ENCODE data around the gene P3R3URF. TPM values are rescaled to one million over a fixed set of nuclear protein-coding genes. Genes with fewer than 3 reads are reported as not detected.

P3R3URF gene
- total RNA-seq, 1 donor from 2014 or later: not detected

DNA sequence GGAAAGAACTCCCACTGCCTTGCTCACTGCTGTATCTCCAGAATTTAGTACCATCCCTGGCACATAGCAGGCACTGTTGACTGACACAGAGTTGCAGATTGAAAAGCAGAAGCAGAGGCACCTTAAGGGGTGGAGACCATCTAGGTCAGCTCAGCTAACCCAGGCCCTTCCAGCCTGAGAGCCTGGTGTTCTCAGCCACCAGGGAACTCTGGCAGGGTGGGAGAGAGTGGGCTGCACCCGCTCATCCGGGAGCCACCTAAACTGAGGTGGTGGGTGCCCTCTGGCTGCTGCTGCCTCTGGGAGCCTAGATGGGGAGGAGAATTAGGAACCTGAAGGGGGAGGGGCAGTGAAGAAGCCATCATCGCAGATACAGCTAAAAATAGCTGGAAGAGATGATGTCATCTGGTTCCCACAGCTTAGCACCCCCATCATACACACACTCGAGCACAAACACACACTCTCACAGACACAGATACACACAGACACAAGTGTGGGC lies 2.9 kb downstream of the P3R3URF start:
- no peak overlapping the region for H3K27ac ChIP-seq
- H3K36me3 Mint-ChIP-seq: no peaks in the 10 kb centered on the region
- no peaks in the 10 kb centered on the region for H3K27me3 ChIP-seq
- no peaks in the 10 kb centered on the region for H3K79me2 ChIP-seq (ENCODE audit: low read depth)
- DNase-seq (ENCODE audit: low spot score): no peak
- no peaks in the 10 kb centered on the region for H4K20me1 ChIP-seq (ENCODE audit: low read depth)
- no peaks in the 10 kb centered on the region for H3F3A ChIP-seq (ENCODE audit: low read depth)
- no peak overlapping the region for H3K27ac Mint-ChIP-seq
- no peak overlapping the region for H3K4me3 Mint-ChIP-seq
- peaks cover 6% of the 10 kb centered on the region for H3K27me3 Mint-ChIP-seq (ENCODE audit: insufficient read depth, low read depth)
- H3K36me3 ChIP-seq: no peaks in the 10 kb centered on the region
- H3K4me1 Mint-ChIP-seq: peaks cover 5% of the 10 kb centered on the region
- peaks cover 8% of the 10 kb centered on the region for H3K4me1 ChIP-seq
- TF ChIP-seq, protein P1, sequence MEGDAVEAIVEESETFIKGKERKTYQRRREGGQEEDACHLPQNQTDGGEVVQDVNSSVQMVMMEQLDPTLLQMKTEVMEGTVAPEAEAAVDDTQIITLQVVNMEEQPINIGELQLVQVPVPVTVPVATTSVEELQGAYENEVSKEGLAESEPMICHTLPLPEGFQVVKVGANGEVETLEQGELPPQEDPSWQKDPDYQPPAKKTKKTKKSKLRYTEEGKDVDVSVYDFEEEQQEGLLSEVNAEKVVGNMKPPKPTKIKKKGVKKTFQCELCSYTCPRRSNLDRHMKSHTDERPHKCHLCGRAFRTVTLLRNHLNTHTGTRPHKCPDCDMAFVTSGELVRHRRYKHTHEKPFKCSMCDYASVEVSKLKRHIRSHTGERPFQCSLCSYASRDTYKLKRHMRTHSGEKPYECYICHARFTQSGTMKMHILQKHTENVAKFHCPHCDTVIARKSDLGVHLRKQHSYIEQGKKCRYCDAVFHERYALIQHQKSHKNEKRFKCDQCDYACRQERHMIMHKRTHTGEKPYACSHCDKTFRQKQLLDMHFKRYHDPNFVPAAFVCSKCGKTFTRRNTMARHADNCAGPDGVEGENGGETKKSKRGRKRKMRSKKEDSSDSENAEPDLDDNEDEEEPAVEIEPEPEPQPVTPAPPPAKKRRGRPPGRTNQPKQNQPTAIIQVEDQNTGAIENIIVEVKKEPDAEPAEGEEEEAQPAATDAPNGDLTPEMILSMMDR (IDR thresholded peaks at IDR 0.05): no peak
- peak overlapping the region; percentile 50 for H2AFZ ChIP-seq (replicated peaks)
- H3K9me3 Mint-ChIP-seq: no peaks in the 10 kb centered on the region
- H3K9ac ChIP-seq: no peak overlapping the region
- no peak overlapping the region for H3K4me2 ChIP-seq
- H3K9me3 ChIP-seq (ENCODE audit: low read depth): no peaks in the 10 kb centered on the region
- no peak overlapping the region for H3K4me3 ChIP-seq

DNA sequence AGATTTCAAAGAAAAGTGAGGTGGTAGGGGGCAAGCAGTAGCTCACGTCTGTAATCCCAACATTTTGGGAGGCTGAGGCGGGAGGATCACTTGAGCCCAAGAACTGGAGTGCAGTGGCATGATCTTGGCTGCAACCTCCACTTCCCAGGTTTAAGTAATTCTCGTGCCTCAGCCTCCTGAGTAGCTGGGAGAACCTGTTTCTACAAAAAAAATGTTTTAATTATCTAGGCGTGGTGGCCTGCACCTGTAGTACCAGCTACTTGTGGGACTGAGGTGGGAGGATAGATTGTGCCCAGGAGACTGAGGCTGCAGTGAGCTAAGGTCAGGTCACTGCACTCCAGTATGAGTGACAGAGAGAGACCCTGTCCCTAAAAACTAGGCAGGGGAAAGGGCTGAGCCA lies 4.0 kb downstream of the P3R3URF start:
- Mint-ChIP-seq H3K4me1 (peaks cover 5% of the 10 kb centered on the region), H3K9me3 (no peaks in the 10 kb centered on the region)
- H2AFZ ChIP-seq (replicated peaks): no peak overlapping the region

DNA sequence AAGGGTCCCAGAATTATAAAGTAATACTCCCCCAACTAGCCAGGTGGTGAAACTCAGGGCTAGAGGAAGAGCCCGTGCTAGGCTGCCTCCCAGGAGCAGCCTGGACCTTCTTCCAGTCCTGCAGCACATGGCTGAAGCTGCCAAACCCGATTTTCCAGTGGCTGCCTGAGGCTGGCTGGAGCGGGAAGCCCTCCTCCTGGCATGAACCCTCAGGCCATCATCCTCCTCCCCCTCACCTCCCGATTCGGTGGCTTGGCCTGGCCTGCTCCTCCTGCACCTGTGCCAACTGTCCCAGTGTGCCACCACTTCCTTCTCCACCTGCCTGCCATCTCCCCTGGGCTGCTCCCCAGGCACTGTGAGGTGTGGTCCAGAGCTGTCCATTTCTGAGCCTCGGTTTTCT lies 4.4 kb downstream of the P3R3URF start:
- H3K4me1 Mint-ChIP-seq: peaks cover 5% of the 10 kb centered on the region
- no peaks in the 10 kb centered on the region for H3K9me3 ChIP-seq (ENCODE audit: low read depth)
- no peaks in the 10 kb centered on the region for H3F3A ChIP-seq (ENCODE audit: low read depth)
- H3K27me3 Mint-ChIP-seq (ENCODE audit: insufficient read depth, low read depth): peaks cover 11% of the 10 kb centered on the region
- no peaks in the 10 kb centered on the region for H3K9me3 Mint-ChIP-seq
- no peak for TF ChIP-seq EZH2phosphoT487 (IDR thresholded peaks at IDR 0.05)
- no peak for TF ChIP-seq EZH2 (IDR thresholded peaks at IDR 0.05)
- TF ChIP-seq, protein P1 (IDR thresholded peaks at IDR 0.05): no peak
- peak overlapping the region; percentile 79 for H3K27ac Mint-ChIP-seq
- H3K36me3 Mint-ChIP-seq: no peaks in the 10 kb centered on the region
- H3K79me2 ChIP-seq (ENCODE audit: low read depth): no peaks in the 10 kb centered on the region
- no peak overlapping the region for H2AFZ ChIP-seq (replicated peaks)
- H3K4me3 Mint-ChIP-seq: no peak overlapping the region
- no peak for DNase-seq (ENCODE audit: low spot score)
- H3K27me3 ChIP-seq: peaks cover 11% of the 10 kb centered on the region
- no peak overlapping the region for H3K4me3 ChIP-seq
- H3K9ac ChIP-seq: no peak overlapping the region
- no peak overlapping the region for H3K27ac ChIP-seq
- no peaks in the 10 kb centered on the region for H4K20me1 ChIP-seq (ENCODE audit: low read depth)
- H3K4me1 ChIP-seq: peaks cover 10% of the 10 kb centered on the region
- no peaks in the 10 kb centered on the region for H3K36me3 ChIP-seq
- H3K4me2 ChIP-seq: no peak overlapping the region

More for the DNA sequence above, 4.0 kb downstream of the P3R3URF start:
- no peak overlapping the region for H3K27ac Mint-ChIP-seq
- no peaks in the 10 kb centered on the region for H3F3A ChIP-seq (ENCODE audit: low read depth)
- no peak overlapping the region for H3K4me3 ChIP-seq
- no peaks in the 10 kb centered on the region for H3K36me3 Mint-ChIP-seq
- H3K79me2 ChIP-seq (ENCODE audit: low read depth): no peaks in the 10 kb centered on the region
- TF ChIP-seq, protein P1 (IDR thresholded peaks at IDR 0.05): no peak
- TF ChIP-seq EZH2phosphoT487 (IDR thresholded peaks at IDR 0.05) (no peak), EZH2 (IDR thresholded peaks at IDR 0.05) (no peak)
- H3K9me3 ChIP-seq (ENCODE audit: low read depth): no peaks in the 10 kb centered on the region
- H3K27ac ChIP-seq: no peak overlapping the region
- no peaks in the 10 kb centered on the region for H3K36me3 ChIP-seq
- no peak overlapping the region for H3K9ac ChIP-seq
- peaks cover 11% of the 10 kb centered on the region for H3K27me3 Mint-ChIP-seq (ENCODE audit: insufficient read depth, low read depth)
- no peak for DNase-seq (ENCODE audit: low spot score)
- peaks cover 7% of the 10 kb centered on the region for H3K27me3 ChIP-seq
- H3K4me3 Mint-ChIP-seq: no peak overlapping the region
- no peak overlapping the region for H3K4me2 ChIP-seq
- peaks cover 8% of the 10 kb centered on the region for H3K4me1 ChIP-seq
- no peaks in the 10 kb centered on the region for H4K20me1 ChIP-seq (ENCODE audit: low read depth)

Measured in neural progenitor cell (in vitro differentiated cells).